DOHH2 (cell line): ENCODE measurements around the gene ADCY3.

ENCODE experiments used
- CTCF ChIP-seq: fragments of 200-600 bp; sonication (generic); IDR thresholded peaks from one replicate; pipeline ENCODE4 v1.5.1; 2014; ENCODE audit warnings: antibody characterized with exemption, mild to moderate bottlenecking, low read depth, low read length; ENCODE audit not compliant: poor library complexity, severe bottlenecking
- EZH2phosphoT487 ChIP-seq: fragments of 200-600 bp; sonication (generic); IDR thresholded peaks from 2 replicates; pipeline ENCODE4 v1.6.1; 2017; ENCODE audit warnings: borderline replicate concordance, mild to moderate bottlenecking, antibody characterized with exemption, low read length, moderate library complexity, mixed read lengths

GRCh38 chr2:24903161-24904103 lies 16.6 kb downstream of the ADCY3 start:
- TF ChIP-seq CTCF: no peak
- no peak for TF ChIP-seq EZH2phosphoT487
